Stimulated activated CD4-positive, alpha-beta T cell treated with anti-CD3 and anti-CD28 coated beads, Interleukin-2, amount 100 ng/mL, for 48 hours (primary cell): ENCODE measurements around the gene NAPSA.
"Not testable (repeated sequence)": the region's sequence is repeated elsewhere in the genome, so short reads cannot be mapped to it uniquely, and the experiment has no call there.

Experiments
- DNase-seq, 2 donors: peaks; one replicate each; pipeline ENCODE4 v3.0.0-alpha.2; 2020

The NAPSA gene

DNA sequence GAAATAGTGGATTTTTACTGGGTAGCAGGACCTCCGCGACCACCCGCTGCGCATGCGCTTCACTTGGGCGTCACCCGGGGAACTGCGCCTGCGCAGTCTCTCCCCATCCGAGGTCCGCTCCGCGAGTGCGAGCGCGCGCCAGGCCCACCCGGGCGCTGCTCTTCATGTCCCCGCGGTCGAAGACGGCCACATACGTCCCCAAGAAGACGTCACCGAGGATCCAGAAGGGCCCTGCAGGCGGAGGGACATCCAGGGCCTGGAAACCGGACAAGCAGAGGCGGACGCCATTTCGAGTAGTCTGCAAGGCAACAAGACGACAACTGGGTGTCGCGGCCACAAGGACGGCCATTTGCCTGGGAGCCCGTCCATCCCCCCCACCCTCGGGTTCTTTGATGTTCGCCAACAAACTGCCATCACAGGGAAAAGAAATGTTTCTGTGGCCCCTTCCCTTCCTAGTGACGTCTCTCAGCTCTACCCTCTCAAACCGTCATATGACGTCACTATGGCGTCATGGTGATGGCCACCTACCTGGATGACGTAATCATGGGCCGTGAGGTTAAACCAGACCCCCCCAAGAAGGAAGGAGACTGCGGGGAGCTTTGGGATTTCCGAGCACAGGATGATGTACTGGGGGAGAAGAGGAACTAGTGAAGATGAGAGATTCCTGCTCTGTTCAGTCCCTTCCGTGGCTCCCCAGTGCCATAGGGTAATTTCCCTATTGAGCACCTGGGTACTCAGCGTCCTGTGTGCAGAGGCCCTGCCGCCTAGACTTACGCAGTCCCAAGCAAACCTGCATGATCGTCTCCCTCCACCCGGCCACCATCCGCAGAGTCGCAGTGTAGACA, 6.7 kb downstream of the NAPSA start:
- peak; percentile 59 to 73 for DNase-seq

DNA sequence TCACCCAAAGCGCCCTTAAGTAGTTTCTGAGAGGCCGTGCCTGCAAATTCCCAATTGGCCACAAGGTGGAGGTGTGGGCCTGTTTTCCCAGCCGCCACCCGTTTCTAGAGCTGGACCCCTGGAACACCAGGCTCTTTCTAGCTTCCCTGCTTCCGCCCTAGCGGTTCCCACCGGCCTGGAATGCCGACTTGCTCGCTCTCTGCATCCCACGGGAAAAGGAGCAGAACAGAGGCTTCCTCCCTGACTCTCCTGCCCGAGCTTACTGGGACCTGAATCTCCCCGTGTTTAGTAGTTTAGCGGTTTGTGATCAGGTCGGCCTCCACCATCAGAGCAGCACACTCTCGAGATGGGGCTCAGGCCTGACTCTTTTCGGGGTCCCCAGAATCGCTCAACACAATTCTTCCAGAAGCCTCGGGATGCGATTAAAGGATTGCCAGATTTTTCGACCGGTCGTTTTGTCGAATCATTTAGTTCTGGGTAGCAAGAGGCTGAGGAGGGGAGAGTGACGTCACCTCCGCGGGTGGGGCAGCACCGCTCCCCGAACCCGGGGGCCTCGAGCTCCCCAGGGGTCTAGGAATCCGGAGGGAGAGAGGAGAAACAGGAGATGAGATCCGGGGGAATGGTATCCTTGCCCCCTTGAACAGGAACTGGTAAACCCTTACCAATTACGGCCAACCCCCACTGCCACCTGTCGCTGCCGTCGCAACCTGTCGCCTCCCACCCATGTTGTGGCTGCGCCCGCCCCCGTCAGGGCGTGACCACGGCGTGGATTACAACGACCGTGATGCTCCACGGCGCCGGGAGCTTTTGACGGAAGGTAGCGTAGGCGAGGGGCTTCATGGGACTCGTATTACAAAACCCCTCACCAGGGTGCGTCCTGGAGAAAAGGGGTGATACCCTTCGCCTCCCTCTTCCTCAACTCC, 8.0 kb downstream of the NAPSA start:
- DNase-seq = peak; percentile 78 to 79

DNA sequence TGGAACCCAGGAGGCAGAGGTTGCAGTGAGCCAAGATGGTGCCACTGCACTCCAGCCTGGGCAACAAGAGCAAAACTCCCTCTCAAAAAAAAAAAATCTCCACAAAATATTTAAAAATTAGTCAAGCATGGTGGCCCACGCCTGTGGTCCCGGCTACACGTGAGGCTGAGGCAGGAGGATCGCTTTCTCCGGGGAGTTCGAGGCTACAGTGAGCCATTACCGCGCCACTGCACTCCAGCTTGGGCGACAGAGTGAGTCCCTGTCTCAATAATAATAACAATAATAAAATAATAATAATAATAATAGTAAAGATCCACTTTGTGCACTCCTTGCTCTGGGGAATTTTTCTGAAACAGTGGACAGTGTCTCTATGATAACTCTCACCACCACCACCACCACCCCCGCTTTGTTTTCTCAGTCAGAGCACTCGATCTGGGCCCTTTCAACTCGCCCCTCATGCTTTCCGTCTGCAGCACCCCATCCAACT, 8.7 kb downstream of the NAPSA start:
- no peak for DNase-seq

DNA sequence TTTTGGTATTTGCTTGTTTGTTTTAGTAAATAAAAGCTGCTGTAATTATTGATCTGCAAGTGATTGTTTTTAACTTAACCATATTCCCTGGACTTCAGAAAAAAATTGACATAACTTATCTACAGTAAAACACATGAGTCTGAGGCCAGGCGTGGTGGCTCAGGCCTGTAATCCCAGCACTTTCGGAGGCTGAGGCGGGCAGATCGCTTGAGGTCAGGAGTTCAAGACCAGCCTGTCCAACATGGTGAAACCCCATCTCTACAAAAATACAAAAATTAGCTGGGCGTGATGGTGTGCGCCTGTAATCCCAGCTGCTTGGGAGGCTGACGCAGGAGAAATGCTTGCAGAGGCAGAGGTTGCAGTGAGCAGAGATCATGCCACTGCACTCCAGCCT, 12.0 kb downstream of the NAPSA start:
- not testable (repeated sequence) for DNase-seq

DNA sequence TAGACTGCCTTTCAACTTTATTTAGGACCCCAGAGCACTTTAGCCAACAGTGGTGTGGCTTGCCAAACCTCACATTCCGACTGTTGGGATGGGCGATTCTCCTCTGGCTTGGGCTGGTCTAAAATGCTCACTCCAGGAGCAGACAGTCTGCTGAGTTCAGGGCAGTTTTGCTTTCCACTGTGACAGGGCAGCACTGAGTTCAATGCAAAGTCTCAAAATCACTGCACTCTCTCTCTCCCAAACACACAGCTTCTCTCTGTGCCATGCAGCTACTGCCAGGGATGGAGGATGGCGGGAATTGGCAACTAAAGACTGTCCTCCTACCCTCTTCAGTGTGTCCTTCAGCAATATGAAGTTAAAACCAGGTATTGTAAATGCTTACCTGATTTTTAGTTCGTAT, 13.2 kb downstream of the NAPSA start:
- DNase-seq = no peak

DNA sequence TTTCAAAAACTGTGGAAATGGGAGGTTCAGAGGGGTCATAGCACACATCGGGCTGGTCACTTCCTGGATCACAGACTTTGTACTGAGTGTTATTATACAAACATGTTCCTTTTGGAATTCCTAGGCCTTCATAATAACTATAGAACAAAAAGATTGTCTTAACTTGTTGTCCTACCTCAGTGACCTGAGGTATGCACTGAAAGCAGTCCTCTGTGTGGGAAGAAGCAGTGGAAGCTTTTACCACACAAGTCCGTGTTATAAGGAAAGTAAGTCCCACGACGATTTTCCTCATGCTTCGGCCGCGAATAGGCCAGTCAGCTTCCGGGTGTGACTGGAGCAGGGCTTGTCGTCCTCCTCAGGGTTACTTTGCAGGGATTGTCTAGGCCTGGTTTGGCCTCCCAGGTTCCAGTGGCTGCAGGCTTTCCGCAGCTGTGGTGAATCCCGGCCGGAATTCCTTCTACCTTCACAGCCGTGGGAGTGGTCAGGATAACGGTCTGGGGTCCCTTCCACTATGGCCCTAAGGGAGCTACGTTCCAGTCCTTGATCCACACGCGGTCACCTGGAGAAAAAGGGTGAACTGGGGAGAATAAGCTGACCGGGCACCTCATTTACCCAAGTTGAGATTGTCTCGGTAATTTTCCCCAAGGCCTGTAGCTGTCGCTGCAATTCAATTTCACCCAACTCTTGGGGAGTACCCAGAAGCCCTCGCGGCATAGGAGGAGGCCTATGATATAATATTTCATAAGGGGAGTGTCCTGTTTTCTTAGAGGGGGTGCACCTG, 16.0 kb downstream of the NAPSA start:
- no peak for DNase-seq

DNA sequence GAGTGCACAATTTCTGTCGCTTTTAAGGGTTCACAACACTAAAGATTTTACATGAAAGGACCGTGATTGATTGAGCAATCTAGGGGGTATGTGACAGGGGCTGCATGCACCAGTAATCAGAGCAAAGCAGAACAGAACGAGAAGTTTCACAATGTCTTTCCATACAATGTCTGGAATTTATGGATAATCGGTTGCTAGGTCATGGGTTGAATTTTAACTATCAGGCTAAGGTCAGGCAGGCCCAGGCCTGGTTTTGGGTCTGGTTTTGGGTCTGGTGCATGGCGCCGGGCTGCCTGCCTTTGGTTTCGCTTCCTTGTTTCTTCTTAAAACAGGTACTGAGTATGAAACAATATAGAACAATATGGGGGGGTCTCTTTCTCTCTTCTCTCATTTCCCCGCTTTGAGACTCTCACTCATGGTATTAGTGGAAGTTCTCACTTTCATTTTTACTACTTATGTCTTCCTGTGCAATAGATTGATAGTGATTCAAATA, 18.3 kb downstream of the NAPSA start:
- DNase-seq = not testable (repeated sequence)

DNA sequence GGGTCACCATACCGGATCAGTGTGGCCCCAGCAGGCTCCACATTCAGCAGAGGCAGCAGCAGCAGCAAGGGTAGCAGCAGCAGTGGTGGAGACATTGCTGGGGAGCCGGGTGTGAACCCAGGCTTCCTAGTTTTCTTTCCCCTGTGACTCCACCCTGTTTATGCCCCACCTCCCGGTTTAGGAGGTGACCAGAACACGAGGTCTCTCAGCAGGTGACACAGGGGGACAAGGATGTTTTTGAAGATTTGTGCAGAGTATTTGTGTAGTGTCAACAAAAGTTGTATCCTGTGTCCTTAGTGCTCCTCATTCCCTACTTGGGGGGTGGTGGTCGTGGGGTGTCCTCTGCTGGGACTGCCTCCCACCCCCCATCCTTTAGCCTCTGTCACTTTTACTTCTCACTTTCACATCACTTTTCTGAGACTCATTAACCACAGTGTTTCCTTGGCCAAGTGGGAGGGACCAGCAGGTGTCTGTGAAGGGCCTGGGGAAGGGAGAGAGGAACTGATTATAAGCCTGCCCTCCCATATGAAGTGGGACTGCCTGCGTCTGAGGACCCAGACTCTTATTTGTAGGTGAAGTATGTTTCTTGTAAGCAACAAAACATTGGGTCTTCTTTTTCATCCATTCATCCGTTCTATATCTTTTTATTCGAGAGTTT, 20.6 kb downstream of the NAPSA start:
- DNase-seq = no peak

DNA sequence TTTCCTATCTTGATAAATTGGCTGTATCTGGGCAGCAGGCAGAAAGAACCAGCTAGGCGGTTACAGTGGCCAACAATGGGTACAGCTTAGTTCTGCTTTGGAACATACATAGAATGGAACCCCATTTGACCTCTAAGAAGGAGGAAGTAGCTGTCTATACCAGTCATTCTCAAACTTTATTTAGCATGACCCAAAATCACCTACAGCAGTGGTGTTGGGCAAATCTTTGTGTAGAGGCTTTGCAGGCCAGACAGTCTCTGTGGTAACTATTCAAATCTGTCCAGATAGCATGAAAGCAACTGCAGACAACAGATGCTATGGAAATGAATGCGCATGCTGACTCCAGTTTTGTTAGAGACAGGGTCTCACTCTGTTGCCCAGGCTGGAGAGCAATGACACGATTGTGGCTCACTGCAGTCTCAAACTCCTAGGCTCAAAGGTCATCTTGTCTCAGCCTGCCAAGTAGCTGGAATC, 24.3 kb downstream of the NAPSA start:
- DNase-seq = no peak

DNA sequence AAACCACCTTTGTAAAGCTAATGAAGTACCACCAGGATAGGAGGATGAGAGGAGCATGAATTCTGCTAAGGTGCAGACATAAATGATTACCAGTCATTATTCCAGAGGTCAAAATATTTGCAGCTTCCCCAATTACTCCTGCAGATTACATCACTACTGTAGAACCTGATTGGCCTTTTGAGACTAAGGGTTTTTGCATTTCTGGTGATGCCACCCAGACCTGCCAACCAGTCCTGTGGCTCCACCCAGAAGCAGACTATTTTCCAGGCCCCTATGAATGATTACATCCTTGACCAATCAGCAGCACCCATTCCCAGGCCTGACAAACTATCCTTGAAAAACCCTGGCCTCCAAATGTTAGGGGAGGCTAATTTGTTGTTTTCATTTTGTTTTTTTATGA, 25.1 kb downstream of the NAPSA start:
- no peak for DNase-seq

DNA sequence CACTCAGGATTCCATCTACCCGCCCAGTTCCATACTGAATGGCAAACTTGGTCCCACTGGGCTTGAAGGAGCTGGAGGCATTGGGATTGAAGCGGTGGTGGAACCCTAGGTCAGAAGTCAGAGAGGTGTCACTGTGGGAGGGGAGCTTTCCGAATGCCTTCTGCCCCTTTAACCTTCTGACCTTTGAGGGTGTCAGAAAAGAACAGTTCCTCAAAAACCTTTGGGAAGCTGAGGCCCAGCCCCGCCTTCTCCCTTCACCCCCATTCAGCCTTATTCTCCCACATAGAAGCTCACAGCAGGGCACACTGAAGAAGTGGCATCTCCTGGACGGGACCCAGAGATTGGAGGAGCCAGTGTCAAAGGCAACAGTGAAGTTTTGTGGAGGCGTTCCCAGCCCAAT, 28.4 kb downstream of the NAPSA start:
- not testable (repeated sequence) for DNase-seq

DNA sequence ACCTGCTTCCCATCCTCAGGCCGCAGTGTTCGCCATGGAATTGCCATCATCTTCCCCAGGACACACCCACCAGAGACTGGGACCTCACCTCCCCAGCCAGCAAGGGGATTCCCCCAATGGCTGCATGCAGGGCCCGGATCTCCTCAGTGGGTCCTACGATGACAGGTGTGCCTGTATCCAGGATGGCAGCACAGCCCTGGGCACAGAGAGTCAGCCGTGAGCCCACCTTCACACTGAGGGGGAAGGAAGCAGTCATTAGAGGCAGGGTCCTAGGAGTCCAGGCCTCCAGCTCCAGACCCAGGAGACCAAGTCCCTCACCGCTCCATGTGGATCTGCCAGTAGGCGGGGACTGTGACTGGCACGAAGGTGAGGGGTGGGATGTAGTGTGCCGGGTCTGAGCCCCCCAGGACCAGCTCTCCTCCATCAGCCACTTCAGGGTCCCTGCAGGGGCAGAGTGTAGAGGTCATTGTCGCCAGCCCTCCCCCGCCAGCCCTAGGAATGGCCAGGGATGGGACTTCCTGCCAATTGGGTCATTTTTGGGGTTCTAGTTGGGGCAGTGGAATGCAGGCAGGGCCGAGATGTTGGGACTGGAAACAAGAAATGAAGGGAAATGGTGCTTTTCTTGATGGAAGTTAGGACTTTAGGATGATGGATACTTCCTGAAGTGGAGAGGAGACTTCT, 30.6 kb downstream of the NAPSA start:
- DNase-seq = no peak

DNA sequence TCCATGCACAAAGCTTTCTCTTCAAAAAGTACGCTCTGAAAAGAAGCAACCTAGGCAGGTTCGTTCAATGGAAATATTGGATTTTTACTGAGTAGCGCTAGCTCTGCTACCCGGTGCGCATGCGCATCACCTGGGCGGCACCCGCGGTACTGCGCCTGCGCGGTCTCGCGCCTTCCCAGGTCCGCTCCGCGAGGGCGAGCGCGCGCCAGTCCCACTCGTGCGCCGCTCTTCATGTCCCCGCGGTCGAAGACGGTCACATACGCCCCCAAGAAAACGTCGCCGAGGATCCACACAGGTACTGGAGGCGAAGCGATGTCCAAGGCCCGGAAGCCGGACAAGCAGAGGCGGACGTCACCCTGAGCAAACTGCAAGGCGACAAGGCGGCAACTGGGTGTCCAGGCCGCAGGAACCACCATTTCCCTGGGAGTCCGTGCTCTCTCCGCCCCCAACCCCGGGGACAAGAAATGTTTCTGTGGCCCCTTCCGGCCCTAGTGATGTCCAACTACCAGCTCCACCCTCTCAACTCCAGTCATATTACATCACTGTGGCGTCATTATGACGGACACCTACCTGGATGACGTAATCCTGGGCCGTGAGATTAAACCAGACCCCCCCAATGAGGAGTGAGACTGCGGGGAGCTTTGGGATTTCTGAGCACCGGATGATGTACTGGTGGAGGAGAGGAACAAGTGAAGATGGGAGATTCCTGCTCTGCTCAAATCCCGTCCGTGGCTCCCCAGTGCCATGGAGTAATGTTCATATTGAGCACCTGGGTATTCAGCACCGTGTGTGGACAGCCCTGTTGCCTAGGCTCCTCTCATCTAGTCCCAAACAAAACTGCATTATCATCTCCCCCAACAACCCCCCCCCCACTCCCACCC, 31.5 kb downstream of the NAPSA start:
- DNase-seq = peak; percentile 82 to 87

DNA sequence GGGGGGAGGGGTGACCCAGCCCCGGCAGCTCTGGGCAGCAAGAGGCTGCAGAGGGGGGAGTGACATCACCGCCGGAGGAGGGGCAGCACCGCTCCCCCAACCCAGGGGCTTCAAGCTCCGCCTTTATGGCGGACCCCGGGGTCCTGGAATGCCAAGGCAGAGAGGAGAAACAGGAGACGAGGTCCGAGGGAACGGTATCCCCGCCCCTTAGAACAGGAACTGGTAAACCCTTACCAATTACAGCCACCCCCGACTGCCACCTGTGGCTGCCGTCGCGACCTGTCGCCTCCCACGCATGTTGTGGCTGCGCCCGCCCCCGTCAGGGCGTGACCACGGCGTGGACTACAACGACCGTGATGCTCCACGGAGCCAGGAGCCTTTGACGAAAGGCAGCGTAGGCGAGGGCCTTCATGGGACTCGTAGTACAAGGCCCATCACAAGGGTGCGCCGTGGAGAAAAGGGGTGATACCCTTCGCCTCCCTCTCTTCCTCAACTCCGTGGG, 32.2 kb downstream of the NAPSA start:
- DNase-seq = peak; percentile 86 to 87

DNA sequence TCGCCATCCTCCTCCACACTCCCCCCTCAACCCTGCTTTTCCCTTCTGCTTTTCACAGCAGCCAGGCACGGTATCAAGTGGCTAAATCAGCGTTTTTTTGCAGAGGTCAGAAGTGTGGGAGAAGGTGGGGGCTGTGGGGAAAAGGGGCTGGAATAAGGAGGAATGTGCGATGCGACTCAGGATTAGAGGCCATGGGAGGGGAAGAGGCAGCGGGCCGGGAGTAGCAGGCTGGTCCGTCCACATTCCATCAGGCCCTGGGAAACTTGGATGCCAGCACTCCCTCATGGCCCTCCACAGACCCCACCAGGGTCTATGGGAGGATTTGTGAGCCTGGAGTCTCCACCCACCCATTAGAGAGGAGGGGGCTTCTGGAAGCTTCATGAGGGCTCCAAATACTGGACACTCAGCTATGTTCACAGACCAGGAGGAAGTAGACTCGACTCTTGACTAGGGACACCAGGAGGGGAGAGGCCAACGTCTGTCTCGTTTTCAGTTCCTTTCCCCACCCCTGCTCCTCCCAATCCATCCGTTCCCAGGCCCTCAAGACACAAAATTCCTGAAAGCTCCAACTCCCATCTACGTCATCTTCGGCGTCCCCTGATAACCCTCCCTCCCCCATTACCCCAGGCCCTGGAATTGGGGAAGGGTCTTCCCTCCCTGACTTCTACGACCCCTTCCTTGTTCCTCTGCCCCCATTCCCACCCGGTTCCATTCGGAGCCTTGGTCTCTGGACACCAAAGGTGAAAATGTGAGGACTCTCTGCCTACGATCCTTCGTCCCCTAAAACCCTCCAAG, 33.0 kb downstream of the NAPSA start:
- no peak for DNase-seq

DNA sequence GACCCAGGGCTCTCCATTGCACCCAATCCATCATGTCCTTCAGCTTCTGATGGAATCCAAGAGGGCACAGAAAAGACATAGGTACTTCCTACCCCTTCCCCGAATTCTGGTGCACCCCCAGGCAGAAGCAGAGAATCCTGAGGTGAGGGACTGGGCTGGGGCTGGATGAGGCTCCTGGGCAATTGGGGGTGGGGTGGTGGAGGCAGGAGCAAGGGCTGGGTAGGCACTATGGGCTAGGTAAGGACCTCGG, 33.5 kb downstream of the NAPSA start:
- DNase-seq = no peak

DNA sequence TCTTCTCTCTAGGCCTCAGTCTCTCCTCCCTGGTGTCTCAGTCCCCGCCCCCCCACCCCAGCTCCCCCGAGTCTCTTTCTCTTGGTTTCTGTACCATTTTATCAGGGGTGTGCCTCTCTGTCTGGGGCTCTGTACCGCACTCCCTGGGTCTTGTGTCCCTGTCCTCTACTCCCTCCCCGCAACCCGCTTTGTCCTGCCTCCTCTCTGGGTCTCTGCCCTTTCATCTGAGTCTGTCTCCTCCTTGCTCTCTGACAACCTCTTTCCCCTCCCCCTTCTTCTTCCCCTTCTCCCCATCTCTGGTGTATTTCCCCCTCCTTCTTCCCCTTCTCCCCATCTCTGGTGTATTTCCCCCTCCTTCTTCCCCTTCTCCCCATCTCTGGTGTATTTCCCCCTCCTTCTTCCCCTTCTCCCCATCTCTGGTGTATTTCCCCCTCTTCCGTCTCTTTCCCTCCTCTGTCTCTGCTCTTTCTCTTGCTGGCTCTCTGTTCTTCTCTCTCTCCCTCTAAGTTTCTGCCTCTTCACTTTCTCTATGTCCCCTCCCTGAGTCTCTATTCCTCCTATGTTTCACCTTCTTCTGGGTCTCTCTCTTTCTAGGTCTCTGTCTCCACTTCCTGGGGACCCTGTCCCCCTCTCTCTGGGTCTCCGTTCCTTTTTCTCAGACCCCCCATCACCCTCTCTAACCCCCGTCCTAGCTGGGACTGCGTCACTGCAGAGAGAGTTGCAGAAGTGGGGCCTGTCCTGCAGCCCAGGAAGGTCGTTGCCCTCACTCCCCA, 34.0 kb downstream of the NAPSA start:
- no peak for DNase-seq

DNA sequence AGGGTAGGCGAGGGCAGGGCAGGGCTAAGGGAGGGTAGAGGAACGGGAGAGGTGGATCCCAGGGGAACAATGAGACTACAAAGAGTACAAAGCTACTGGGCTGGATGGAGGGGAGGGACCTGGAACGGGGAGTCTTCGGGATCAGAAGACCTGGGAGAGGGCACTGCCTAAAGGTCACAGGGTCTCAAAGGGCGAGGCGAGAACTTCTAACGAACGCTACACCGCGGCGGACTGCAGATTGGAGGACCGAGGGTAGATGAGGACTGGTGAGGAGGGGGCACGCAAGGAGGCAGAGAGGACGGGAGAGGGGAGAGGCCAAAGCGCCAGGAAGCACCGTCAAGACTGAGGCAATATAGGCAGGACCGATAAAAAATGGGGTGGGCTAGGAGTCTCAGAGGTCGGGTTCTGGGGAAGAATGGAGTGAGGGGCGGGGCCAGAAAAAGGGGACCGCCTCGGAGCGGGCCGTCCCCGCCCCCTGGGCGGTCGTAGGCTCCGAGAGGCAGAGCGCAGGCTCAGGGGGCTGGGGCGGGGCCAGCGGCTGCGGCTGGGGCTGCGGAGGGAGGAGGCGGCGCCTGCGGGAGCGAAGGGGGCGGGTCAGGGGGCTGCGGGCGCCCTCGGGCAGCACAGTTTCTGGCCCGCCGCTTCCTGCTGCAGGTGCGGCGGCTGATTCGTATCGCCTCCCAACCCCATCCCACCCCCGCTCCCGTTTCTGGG, 34.9 kb downstream of the NAPSA start:
- DNase-seq = peak; percentile 75 to 83
